ENCODE results near the gene POMGNT2.

GRCh38 chr3:43062040-43062563 is 43.8 kb downstream of the POMGNT2 start:
- TF ChIP-seq CTCF (conservative IDR thresholded peaks at IDR 0.05; ENCODE audit: low read length) (no peak), EZH2phosphoT487 (IDR thresholded peaks at IDR 0.05; ENCODE audit: borderline replicate concordance) (no peak)
